ENCODE measurements around the gene HDGFL1. TPM values are rescaled to one million over a fixed set of nuclear protein-coding genes. Genes with fewer than 3 reads are reported as not detected.

The HDGFL1 gene
- polyA plus RNA-seq (2013, experiment 1 of 2) = not detected
- polyA plus RNA-seq (2013, experiment 2 of 2) = not detected

- H3K79me1 ChIP-seq (replicated peaks; ENCODE audit: low read length, poor library complexity, severe bottlenecking) = no peaks in the 10 kb centered on the region
- H4K91ac ChIP-seq (ENCODE audit: low read length) = peak within 1 kb of the TSS; percentile 54
- no peak within 1 kb of the TSS for H2AFZ ChIP-seq (ENCODE audit: low read depth, low read length)
- WGBS = 97% methylated on average over 89 of the region's 89 CpGs
- no peak within 1 kb of the TSS for H2BK120ac ChIP-seq (ENCODE audit: low read depth, low read length)
- H2BK5ac ChIP-seq (ENCODE audit: low read depth, low read length, poor library complexity, severe bottlenecking) = no peak within 1 kb of the TSS
- no peak within 1 kb of the TSS for H3K23ac ChIP-seq (ENCODE audit: low read length in 2 of 2)
- H3K27me3 ChIP-seq (ENCODE audit: control insufficient read depth in 1 of 2, insufficient read depth in 1 of 2, low read length in 2 of 2) = no peaks in the 10 kb centered on the region
- H3K4me2 ChIP-seq (ENCODE audit: low read length, poor library complexity, severe bottlenecking) = no peak within 1 kb of the TSS
- H3K9me3 ChIP-seq (ENCODE audit: control insufficient read depth, low read length) = peaks cover 2% of the 10 kb centered on the region
- no peaks in the 10 kb centered on the region for H3K4me1 ChIP-seq (ENCODE audit: control insufficient read depth, insufficient read depth, low read depth, low read length)
- H3K4ac ChIP-seq (ENCODE audit: low read depth in 1 of 2, low read length in 2 of 2) = no peak within 1 kb of the TSS
- peak within 1 kb of the TSS in 1 of 2 experiments; percentile 3 for H2BK12ac ChIP-seq (ENCODE audit: low read length in 2 of 2)
- H3K9ac ChIP-seq (ENCODE audit: low read length) = no peak within 1 kb of the TSS
- H3K14ac ChIP-seq (ENCODE audit: low read length in 2 of 2) = no peak within 1 kb of the TSS
- no peak within 1 kb of the TSS for H3K27ac ChIP-seq (ENCODE audit: low read length, poor library complexity, severe bottlenecking)
- H4K8ac ChIP-seq (ENCODE audit: low read length) = no peak within 1 kb of the TSS
- no peak within 1 kb of the TSS for H2BK15ac ChIP-seq (ENCODE audit: low read depth, poor library complexity, severe bottlenecking)
- no peaks in the 10 kb centered on the region for H3K36me3 ChIP-seq (ENCODE audit: control insufficient read depth in 1 of 2, insufficient read depth in 2 of 2, low read depth in 1 of 2, low read length in 2 of 2)
- H3K4me3 ChIP-seq (ENCODE audit: insufficient read depth in 1 of 2, low read depth in 1 of 2, low read length in 2 of 2) = no peak within 1 kb of the TSS
- DNase-seq = no peak
- H2AK5ac ChIP-seq (ENCODE audit: low read length, severe bottlenecking) = no peak within 1 kb of the TSS
- H3K18ac ChIP-seq (ENCODE audit: low read depth in 1 of 2, low read length in 2 of 2) = no peak within 1 kb of the TSS
Measured at GRCh38 chr6:22569281-22570184, at the start of gene HDGFL1. Gene HDGFL1, plus strand, starts transcription at chr6:22569566. Its CDS starts 10 bp downstream, at chr6:22569576.

DNA sequence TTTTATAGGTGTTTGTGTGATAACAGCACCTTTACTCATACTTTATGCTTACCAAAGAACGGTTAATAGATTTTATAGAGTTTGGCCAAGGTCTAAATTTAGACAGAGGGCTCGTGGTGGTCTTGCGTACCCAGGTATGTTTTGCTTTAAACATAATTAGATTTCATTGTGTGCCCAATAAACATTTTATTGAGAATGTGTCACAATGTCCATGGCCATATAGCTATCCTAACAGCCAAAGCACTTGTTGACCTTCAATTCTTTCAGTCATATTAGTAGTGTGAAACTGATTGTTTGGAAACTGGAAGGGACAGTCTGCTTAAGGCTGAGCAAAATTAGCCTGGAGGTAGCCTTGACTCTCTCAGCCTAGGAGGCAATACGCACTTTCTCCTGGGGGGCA, 48.3 kb upstream of the HDGFL1 start:
- Histone ChIP-seq H3K14ac (ENCODE audit: low read length in 2 of 2) (no peak overlapping the region), H2BK12ac (ENCODE audit: low read length in 2 of 2) (no peak overlapping the region), H3K4ac (ENCODE audit: low read depth in 1 of 2, low read length in 2 of 2) (no peak overlapping the region), H2BK120ac (ENCODE audit: low read depth, low read length) (no peak overlapping the region), H3K79me1 (replicated peaks; ENCODE audit: low read length, poor library complexity, severe bottlenecking) (no peaks in the 10 kb centered on the region), H2BK15ac (ENCODE audit: low read depth, poor library complexity, severe bottlenecking) (no peak overlapping the region), H3K23ac (ENCODE audit: low read length in 2 of 2) (no peak overlapping the region), H2BK5ac (ENCODE audit: low read depth, low read length, poor library complexity, severe bottlenecking) (no peak overlapping the region), H4K8ac (ENCODE audit: low read length) (no peak overlapping the region), H3K36me3 (ENCODE audit: control insufficient read depth in 1 of 2, insufficient read depth in 2 of 2, low read depth in 1 of 2, low read length in 2 of 2) (no peaks in the 10 kb centered on the region), H3K4me2 (ENCODE audit: low read length, poor library complexity, severe bottlenecking) (no peak overlapping the region), H4K91ac (ENCODE audit: low read length) (no peak overlapping the region), H3K4me1 (ENCODE audit: control insufficient read depth, insufficient read depth, low read depth, low read length) (no peaks in the 10 kb centered on the region), H3K18ac (ENCODE audit: low read depth in 1 of 2, low read length in 2 of 2) (no peak overlapping the region), H3K4me3 (ENCODE audit: insufficient read depth in 1 of 2, low read depth in 1 of 2, low read length in 2 of 2) (no peak overlapping the region), H3K9ac (ENCODE audit: low read length) (no peak overlapping the region), H3K9me3 (ENCODE audit: control insufficient read depth, low read length) (no peaks in the 10 kb centered on the region), H2AK5ac (ENCODE audit: low read length, severe bottlenecking) (no peak overlapping the region), H2AFZ (ENCODE audit: low read depth, low read length) (no peak overlapping the region), H3K27me3 (ENCODE audit: control insufficient read depth in 1 of 2, insufficient read depth in 1 of 2, low read length in 2 of 2) (no peaks in the 10 kb centered on the region), H3K27ac (ENCODE audit: low read length, poor library complexity, severe bottlenecking) (no peak overlapping the region)
- 96% methylated on average over 1 of the region's 4 CpGs for WGBS
- no peak for DNase-seq

DNA sequence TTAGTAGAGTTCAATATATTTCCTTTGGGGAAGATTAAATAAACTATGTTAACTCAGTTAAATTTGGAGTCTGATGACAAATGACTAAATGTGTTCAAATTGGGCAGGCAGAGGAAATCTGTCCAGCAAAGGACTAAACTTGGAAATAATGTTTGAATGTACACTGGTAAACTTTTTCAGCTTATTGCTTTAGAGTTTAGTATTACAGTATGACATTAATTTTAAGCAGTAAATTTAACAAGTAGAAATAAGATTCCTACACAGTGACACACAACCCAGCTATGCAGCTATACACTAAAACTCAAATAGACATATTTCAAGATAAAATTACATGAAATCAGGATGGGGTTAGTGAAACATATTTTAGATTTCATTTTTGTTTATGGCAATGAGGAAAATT, 42.6 kb upstream of the HDGFL1 start:
- Histone ChIP-seq H3K27ac (ENCODE audit: low read length, poor library complexity, severe bottlenecking) (no peak overlapping the region), H3K18ac (ENCODE audit: low read depth in 1 of 2, low read length in 2 of 2) (no peak overlapping the region), H2BK12ac (ENCODE audit: low read length in 2 of 2) (no peak overlapping the region), H2AFZ (ENCODE audit: low read depth, low read length) (no peak overlapping the region), H2AK5ac (ENCODE audit: low read length, severe bottlenecking) (no peak overlapping the region), H3K23ac (ENCODE audit: low read length in 2 of 2) (no peak overlapping the region), H3K4me1 (ENCODE audit: control insufficient read depth, insufficient read depth, low read depth, low read length) (no peaks in the 10 kb centered on the region), H2BK15ac (ENCODE audit: low read depth, poor library complexity, severe bottlenecking) (no peak overlapping the region), H3K4me3 (ENCODE audit: insufficient read depth in 1 of 2, low read depth in 1 of 2, low read length in 2 of 2) (no peak overlapping the region), H2BK120ac (ENCODE audit: low read depth, low read length) (no peak overlapping the region), H3K36me3 (ENCODE audit: control insufficient read depth in 1 of 2, insufficient read depth in 2 of 2, low read depth in 1 of 2, low read length in 2 of 2) (no peaks in the 10 kb centered on the region), H3K14ac (ENCODE audit: low read length in 2 of 2) (no peak overlapping the region), H3K79me1 (replicated peaks; ENCODE audit: low read length, poor library complexity, severe bottlenecking) (no peaks in the 10 kb centered on the region), H4K91ac (ENCODE audit: low read length) (no peak overlapping the region), H3K4ac (ENCODE audit: low read depth in 1 of 2, low read length in 2 of 2) (no peak overlapping the region), H3K9me3 (ENCODE audit: control insufficient read depth, low read length) (no peaks in the 10 kb centered on the region), H3K9ac (ENCODE audit: low read length) (no peak overlapping the region), H2BK5ac (ENCODE audit: low read depth, low read length, poor library complexity, severe bottlenecking) (no peak overlapping the region), H3K27me3 (ENCODE audit: control insufficient read depth in 1 of 2, insufficient read depth in 1 of 2, low read length in 2 of 2) (no peaks in the 10 kb centered on the region), H4K8ac (ENCODE audit: low read length) (no peak overlapping the region), H3K4me2 (ENCODE audit: low read length, poor library complexity, severe bottlenecking) (no peak overlapping the region)
- no peak for DNase-seq

DNA sequence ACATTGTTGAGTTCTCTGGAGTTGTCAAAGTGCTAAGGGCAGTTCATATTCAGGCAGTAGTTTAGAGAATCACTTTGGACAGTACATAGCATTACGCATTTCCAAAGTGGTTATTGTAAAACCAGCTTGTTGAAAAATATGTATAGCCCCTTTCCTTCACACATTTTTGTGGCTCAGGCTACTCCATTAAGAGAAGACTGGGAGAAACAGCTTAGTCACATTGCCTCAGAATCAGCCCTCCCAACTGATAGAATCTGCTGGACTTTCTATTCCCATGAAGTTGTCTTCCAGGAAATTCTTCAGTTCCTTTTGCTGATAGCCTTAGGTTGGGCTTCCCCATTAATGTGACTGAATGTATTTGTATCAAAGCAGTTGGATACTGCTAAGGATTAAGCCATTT, 39.5 kb upstream of the HDGFL1 start:
- no peak overlapping the region for H2AFZ ChIP-seq (ENCODE audit: low read depth, low read length)
- H2BK15ac ChIP-seq (ENCODE audit: low read depth, poor library complexity, severe bottlenecking) = no peak overlapping the region
- no peak overlapping the region for H3K27ac ChIP-seq (ENCODE audit: low read length, poor library complexity, severe bottlenecking)
- no peaks in the 10 kb centered on the region for H3K79me1 ChIP-seq (replicated peaks; ENCODE audit: low read length, poor library complexity, severe bottlenecking)
- WGBS = 100% methylated on average over 1 of the region's 1 CpG
- no peaks in the 10 kb centered on the region for H3K36me3 ChIP-seq (ENCODE audit: control insufficient read depth in 1 of 2, insufficient read depth in 2 of 2, low read depth in 1 of 2, low read length in 2 of 2)
- no peak overlapping the region for H4K91ac ChIP-seq (ENCODE audit: low read length)
- no peaks in the 10 kb centered on the region for H3K27me3 ChIP-seq (ENCODE audit: control insufficient read depth in 1 of 2, insufficient read depth in 1 of 2, low read length in 2 of 2)
- H3K14ac ChIP-seq (ENCODE audit: low read length in 2 of 2) = no peak overlapping the region
- no peaks in the 10 kb centered on the region for H3K4me1 ChIP-seq (ENCODE audit: control insufficient read depth, insufficient read depth, low read depth, low read length)
- H4K8ac ChIP-seq (ENCODE audit: low read length) = no peak overlapping the region
- H3K4me2 ChIP-seq (ENCODE audit: low read length, poor library complexity, severe bottlenecking) = no peak overlapping the region
- no peak overlapping the region for H2BK120ac ChIP-seq (ENCODE audit: low read depth, low read length)
- no peaks in the 10 kb centered on the region for H3K9me3 ChIP-seq (ENCODE audit: control insufficient read depth, low read length)
- H3K23ac ChIP-seq (ENCODE audit: low read length in 2 of 2) = no peak overlapping the region
- H2BK12ac ChIP-seq (ENCODE audit: low read length in 2 of 2) = no peak overlapping the region
- H3K4me3 ChIP-seq (ENCODE audit: insufficient read depth in 1 of 2, low read depth in 1 of 2, low read length in 2 of 2) = no peak overlapping the region
- no peak overlapping the region for H3K9ac ChIP-seq (ENCODE audit: low read length)
- no peak overlapping the region for H3K18ac ChIP-seq (ENCODE audit: low read depth in 1 of 2, low read length in 2 of 2)
- peak; percentile 21 for DNase-seq
- no peak overlapping the region for H3K4ac ChIP-seq (ENCODE audit: low read depth in 1 of 2, low read length in 2 of 2)
- H2BK5ac ChIP-seq (ENCODE audit: low read depth, low read length, poor library complexity, severe bottlenecking) = no peak overlapping the region
- H2AK5ac ChIP-seq (ENCODE audit: low read length, severe bottlenecking) = no peak overlapping the region
